Hematopoietic multipotent progenitor cell (in vitro differentiated cells): Measurements from ENCODE around the gene SEL1L2. TPM values are rescaled to one million over a fixed set of nuclear protein-coding genes. Genes with fewer than 3 reads are reported as not detected.

Experiments
- DNase-seq, 3 donors: peaks; one replicate each; pipeline ENCODE4 v3.0.0-alpha.2; 2011 to 2015; ENCODE audit warnings: low read depth in 2 of 3, low spot score in 2 of 3
- total RNA-seq: library from RNA; depleted of rRNA; stranded (reverse); fragments of >200 nt; gene quantifications from one replicate; pipeline ENCODE4 v1.2.3, GENCODE V29; 2012

SEL1L2 gene
- total RNA-seq, 1 donor, result not detected

DNA sequence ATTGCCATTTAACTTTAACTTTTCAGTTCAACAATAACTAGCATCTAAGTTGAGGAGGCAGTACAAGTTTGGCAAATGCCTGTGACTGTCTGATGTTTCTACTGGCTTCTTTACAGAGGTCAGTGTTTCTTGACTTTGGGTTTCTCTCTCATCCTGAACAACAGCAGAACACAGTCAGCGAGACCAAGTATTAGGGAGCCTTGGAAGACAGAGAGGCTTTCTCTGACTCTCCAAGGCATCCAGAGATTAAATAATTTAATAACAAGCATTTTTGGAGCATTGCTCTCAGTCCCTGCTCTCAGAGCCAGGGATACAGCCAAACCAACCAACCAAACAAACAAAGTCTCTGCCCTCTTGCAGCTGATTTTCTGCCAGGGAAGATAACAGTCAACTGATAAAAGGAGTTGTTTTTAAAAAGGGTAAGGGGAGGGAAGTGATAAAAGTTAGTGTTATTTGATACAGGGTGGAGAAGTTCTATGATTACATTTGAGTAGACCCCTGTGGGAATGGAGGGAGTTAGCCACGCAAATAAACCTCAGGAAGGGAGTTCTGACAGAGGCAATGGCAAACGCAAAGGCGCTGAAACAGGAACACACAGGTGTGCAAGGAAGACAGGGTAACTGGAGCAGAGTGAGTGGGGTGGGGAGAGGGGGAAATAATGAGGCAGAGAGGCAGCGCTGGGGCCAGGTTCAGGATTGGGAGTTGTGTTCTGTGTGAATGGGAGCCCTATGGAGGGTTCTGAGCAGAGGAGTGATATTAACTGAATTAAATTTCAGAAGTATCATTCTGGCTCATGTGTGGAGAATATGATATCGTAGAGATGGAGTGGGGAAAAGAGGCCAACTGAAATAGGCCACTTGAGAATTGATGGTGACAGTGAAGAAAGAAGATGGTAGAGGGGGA, 55.2 kb downstream of the SEL1L2 start:
- DNase-seq, result no peak

DNA sequence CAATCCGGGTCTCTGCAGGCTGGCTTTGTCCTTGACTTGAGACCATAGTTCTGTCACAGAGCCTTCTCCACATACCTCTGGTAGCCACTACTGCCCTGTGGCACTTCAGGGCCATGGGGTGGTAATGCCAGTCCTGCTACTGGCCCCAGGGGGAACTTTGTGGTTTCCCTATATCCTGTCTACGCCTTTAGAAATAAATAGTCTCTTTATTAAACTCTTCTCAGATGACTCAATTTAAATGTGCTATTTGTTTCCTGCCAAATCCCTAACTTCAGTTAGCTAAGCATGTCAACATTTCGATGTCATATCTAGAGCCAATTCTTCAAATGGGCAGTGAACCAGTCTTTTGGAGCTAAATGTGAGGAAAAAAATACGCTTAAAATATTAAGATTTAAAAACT, 60.1 kb downstream of the SEL1L2 start:
- no peak for DNase-seq

DNA sequence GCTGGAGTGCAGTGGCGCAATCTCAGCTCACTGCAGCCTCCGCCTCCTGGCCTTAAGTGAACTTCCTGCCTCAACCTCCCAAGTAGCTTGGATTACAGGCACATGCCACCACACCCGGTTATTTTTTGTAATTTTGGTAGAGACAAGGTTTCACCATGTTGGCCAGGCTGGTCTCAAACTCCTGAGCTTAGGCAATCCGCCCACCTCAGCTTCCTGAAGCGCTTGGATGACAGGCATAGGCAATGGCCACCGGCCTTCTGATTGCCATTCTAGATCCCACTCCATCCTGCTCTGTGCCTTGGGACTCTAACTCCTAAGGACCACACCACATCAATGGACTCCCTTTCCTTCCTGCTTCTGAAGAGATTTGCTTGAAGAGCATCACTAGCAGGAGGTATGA, 60.6 kb downstream of the SEL1L2 start:
- no peak for DNase-seq

DNA sequence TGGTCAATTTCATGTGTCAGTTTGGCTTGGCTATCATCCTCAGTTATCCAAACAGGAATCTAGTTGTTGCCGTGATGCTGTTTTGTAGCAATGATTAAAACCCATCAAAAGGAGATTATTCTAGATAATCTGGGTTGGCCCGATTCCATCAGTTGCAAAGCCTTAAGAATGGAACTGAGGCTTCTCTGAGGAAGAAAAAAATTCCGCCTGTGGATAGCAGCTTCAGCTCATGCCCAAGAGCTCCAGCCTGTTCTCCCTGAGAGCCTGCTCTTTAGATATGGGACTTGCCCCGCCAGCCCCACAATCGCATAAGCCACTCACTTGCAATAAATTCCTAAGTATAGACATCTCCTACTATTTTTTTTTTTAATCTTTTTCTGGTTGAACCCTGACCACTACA, 61.5 kb downstream of the SEL1L2 start:
- no peak for DNase-seq

DNA sequence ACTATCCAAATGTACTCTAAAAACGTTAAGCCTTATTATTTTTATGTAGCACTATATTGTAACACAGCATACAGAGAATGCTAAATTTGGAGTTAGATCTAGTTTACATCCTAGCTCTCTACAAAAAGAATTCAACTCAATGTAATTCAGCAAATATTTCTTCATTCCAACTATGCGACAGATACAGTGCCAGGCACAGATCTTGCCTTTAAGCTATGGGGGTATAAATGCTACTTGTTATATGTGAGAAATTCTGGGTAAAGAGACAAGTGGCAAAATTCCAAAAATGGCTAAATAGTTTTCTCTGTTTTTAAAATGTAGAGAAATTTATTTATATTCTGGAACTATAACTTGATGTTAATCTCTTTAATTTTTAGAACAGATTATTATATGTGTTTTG, 63.2 kb downstream of the SEL1L2 start:
- no peak for DNase-seq

DNA sequence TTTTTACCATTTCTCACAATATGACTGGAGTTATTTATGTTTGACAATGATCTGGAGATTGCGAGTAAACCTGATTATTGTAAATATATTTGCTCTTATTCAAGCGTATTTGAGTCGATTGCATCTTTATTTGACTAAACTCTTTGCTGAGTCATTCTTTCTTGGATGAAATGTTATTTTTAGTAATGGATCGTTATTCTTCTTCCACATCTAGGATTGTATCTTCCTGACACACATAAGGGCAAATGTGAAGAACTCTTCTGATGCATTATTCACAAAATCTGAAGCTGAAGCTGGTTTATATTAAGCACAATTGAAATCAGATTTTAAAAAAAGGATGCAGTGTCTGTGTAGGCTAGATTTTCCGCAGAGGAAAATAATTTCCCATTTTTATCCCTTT, 68.2 kb downstream of the SEL1L2 start:
- DNase-seq, result no peak

DNA sequence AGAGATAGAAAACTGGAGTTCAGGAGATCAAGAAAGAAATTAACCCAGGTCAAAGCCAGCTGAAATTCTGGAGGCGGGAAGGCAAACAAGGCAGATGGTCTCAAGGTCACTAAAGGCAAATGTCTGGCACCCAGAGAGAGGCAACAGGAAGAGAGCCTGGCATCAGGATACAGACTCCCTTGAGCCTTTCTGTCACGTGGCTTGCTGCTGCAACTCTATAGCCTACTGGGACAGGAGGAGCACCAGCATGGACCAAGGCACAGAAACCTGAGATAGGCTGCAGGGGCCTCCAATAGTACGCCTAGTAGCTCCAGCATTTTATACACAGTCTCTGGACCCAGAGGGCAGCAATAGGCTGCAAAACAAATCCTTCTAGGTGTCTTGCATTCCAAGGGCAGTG, 75.1 kb downstream of the SEL1L2 start:
- no peak for DNase-seq

DNA sequence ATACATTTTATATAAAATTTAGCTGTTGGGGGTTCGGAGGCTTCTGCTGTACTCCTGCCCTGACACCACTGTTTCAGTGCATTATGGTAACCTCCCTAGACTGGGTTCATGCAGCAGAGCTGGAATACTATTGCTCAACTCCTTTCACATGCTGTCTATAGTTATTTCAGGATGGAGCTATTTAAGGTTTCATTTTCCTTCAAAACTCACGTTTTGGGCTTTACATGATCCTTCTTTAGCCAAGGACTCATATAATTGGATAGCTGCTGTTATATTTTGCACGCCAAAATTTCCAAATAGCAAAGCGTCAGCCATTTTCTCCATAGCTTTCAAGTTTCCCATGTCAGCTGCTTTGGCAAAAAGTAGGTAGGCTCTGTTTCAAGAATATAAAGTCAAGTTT, 76.8 kb downstream of the SEL1L2 start:
- no peak for DNase-seq

DNA sequence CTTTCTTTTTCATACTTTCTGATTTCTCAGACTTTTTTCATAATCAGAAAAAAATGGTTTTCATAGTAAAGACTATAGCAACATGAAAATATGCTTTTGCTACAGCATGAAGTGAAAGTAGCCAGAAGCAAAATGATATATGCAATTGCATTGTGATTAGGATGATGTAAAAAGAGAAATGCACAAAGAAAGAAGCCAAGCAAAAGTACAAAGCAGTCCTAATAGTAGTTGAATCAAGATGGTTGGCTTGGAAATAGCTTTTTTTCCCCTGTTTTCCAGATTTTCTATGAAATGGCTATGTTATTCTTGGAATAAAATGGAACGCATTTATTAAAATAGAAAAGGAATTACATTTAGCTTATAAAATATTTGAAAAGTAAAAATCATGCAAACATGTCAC, 77.3 kb downstream of the SEL1L2 start:
- DNase-seq, result no peak

DNA sequence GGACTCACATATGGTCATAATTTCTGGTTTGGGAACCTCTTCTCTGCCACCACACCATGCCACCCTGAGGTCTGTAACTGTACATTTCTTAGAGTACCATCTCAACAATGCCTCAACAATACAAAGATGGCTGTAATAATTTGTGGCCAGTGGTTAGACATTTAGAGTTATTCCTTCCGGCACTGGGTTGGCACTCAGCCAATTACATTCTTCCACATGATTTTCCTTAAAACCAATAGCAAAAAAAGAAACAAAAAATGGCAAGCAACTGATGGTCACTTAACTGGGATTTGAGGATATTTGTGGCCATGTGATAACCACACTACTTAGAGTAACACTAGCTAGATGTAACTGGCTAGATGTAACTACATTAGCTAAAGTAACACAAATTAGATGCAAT, 79.9 kb downstream of the SEL1L2 start:
- DNase-seq, result no peak

DNA sequence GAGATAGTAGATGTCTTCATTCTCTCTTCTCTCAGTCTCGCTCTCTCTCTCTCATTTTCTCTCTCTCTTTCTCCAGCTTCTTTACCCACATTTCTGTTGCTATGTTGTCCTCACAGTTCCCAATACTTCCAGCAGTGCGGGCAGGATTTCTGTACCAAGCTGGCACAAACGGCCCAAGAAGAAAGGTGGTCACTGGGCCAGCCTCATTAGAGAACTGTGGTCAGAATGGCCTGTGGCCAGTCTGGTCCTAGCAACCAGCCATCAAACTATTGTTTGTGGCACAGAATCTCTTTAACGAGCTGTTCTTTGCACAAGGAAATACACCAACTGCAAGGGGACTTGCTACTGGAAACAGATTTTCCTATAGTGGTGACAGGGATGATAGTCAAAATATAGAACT, 81.3 kb downstream of the SEL1L2 start:
- no peak for DNase-seq

DNA sequence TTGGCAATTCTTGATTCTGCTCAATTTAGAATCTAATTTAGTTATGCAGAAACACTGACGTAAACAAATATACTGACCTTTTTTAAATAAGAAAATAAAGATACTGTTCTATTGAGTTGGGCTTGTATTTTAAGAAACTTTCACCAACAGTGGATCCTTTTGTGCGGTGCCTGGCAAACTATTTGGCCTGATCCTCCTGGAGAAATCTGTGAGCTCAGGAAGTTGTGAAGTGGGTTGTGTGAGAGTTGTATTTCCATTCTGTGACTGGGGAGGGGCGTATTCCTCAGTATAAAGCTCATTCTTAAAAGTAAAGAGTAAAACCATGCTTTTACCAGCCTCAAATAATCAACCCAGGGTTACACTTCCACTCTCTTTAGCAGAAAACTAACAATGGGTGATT, 85.6 kb downstream of the SEL1L2 start:
- no peak for DNase-seq

DNA sequence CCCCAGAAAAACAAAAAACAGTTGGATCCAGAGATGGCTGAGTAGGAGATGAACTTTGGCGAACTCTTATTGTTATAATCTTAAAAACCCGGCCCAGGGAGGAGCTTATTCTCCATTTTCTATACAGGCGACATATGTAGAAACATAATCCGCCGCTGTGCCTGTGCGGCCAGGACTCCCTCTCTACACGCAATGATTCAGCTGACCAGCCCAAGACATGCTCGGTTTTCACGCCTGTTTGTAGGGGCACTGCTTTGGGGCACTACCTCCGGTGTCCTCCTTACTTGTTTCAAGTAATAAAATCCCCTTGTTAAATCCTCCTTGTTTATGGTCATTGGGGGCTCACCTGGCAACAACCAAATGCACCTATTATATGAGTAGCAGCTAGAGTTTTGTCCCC, 89.9 kb downstream of the SEL1L2 start:
- DNase-seq, result no peak

DNA sequence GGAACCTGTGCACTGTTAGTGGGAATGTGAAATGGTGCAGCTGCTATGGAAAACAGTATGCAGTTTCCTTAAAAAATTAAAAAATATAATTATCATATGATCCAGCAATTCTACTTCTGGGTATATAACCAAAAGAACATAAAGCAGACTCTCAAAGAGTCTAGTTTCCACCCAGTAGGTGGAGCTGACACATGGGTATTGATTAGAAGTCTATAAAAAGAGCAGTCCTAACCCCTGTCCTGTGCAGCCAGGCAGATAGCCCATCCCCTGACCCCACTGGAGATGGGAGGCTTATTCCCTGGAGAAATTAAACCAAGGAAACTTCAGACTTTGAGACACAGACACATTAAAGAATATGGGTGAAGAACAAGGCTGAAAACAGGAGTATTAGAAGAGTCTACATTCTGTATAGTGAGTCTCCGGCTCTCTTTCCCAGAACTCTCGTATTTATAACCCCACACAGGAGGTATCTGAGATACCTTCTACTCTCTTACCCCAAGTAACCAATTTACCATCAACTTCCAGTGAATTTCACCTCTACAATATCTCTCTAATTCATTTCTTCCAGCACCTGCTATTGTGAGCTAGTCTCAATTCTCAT, 92.3 kb downstream of the SEL1L2 start:
- no peak for DNase-seq

DNA sequence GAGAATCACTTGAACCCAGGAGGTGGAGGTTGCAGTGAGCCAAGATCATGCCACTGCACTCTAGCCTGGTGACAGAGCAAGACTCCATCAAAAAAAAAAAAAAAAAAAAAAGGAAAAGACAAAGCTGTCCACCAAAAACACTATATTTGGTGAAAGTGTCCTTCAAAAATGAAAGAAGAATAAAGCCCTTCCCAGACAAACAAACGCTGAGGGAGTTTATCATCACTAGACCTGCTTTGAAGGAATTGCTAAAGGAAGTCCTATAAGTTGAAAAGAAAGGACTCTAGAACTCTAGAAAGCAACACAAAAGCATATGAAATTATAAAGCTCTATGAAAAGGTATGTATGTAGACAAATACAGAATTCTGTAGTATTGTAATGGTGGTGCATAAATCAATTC, 98.8 kb downstream of the SEL1L2 start:
- DNase-seq, result no peak

DNA sequence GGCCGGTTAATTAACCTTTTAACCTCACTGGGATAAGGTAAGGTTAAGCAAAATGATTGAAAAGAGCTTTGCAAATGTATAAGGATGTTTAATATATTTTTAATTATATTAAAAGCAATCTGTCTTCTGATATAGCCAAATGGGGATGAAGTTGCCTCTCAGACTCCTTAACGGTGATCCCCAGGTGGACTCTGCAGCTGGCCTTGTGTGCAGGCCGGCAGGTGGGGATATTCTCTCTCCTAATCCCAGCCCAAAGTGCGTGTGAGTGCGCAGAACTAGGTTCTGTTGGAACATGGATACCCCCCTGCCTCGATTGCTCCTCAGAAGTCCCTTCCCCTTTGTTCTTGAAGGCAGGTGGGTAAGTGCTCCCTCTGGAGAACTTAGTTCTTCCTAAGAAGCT, 105.6 kb downstream of the SEL1L2 start:
- no peak for DNase-seq

DNA sequence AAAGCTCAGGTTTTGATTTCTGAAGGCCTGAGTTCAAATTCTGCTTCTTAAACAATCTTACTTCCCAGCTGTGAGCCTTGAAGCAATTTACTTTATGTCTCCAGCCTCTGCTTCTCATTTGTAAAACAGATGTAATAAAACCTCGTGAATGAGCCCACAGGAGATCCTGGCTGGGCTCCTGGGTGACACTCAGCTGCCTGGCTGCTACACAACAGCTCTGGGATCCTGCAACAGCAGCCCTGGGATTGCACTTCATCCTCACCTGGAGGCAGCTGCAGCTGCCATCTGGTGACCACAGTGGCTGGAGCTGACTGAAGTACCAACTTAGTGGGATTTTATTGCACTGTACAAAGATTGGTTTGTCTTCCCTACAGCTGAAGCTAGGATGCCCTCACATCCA, 107.0 kb downstream of the SEL1L2 start:
- no peak for DNase-seq

DNA sequence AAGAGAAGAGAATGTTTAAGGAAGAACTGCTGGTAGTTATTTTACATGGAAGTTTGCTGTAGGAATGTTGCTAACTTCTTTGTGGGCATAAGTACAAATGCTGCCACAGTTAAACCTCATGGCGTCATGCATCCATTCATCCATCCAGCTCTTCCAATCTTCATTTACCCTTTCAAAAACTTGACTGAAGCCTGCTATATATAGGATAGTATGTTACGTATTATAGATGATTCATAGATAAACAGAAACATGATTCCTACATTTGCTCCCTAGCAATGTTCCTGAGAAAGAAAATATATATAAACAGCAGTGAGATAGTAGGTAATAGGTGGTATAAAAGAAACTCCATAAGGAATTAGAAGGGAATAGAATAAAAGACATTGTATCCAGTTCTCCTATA, 111.8 kb downstream of the SEL1L2 start:
- DNase-seq, result no peak

DNA sequence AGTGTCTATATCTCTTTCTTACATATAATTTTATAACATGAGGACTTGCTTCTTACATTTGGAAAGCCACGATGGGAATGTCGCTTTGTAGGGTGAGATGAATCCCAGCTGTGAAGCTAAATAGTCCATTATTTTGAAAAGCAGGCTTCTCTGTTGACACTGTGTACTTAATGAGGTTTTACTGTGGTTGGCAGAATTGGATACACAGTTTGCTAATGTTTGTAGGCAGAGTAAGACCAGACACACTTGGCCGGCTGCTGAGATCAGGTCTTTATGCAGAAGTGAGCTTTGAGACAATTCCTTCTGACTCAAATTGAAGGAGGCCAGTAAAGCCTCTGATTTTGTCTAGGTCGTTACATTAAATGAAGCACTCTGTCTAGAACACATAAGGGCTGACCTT, 112.6 kb downstream of the SEL1L2 start:
- DNase-seq, result no peak

DNA sequence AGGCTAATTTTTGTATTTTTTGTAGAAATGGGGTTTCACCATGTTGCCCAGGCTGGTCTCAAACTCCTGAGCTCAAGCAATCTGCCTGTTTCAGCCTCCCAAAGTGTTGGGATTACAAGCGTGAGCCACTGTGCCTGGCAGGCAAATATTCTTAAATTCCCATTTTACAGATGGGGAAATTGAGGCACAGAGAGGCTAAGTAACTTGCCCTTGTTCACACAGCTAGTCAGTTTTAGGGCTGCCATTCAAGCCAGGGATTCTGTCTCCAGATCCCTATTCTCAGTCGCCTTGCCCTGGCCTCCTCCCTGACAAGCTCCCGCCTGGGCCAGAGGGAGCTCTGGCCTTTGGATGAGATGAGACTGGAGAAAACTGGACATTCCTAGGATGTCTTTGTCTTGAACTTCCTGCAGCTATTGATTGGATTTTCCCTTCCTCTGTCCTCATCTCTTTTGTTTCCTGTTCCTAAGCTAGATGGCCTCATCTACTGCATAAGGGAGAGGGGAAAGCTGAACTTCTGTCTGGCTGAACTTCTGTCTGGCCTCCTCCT, 115.1 kb downstream of the SEL1L2 start:
- no peak for DNase-seq

DNA sequence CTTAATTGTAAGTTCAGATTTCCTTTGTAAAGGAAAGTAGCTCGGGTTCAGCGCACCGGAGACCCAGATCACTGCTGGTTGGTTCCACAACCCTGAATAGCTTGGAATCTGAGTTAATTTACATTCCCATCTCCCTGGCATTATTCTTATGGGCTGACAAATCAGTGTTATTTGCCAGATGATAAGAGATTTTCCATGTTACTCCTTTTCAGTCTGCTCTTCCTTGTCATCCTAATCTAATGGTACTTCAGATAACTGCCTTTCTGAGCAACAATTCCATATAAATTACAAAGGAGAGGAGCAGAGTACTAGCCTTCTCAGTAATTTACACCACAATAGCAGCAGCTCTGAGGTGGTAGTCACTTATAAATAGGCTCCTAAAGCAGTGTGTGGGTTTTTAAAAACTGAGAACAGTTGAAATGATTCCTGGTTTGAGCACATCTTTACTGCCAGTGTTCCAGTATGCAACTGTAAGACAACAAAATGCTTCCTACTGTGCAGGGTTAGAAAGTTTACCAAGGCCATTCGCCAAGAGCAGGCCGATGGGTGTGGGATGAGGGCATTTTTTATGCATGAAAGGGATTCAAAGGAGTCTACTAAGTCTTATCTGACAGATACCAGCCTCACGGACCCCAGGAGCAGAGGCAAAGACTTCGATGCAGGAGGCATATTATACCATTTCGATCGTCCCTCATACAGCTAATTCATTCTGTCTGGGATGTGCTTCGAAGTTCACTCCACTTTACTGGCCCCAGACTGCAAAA, 115.8 kb downstream of the SEL1L2 start:
- DNase-seq, result no peak
